GM23338 (cell line): ENCODE data around the gene NXN. TPM values are rescaled to one million over a fixed set of nuclear protein-coding genes. Genes with fewer than 3 reads are reported as not detected.

ENCODE experiments used
- ATAC-seq: fragments of 200-7000 bp; cut with Tn5 transposase; 3 replicates; pipeline ENCODE4 v1.9.1; 2020
- DNase-seq: peaks from one replicate; pipeline ENCODE4 v3.0.0-alpha.2; 2015; ENCODE audit warnings: low spot score
- H2AFZ ChIP-seq: fragments of 200-600 bp; sonication (generic); 2 replicates; pipeline ENCODE4 v1.8.0; 2016; ENCODE audit warnings: antibody characterized with exemption, mild to moderate bottlenecking, moderate library complexity
- H3F3A ChIP-seq: fragments of 200-600 bp; sonication (generic); replicated peaks from 2 replicates; pipeline ENCODE4 v1.8.0; 2017; ENCODE audit warnings: antibody characterized with exemption, mixed run types, low read depth
- H3K27ac ChIP-seq: fragments of 200-600 bp; sonication (generic); 2 replicates; pipeline ENCODE4 v1.6.1; 2016; ENCODE audit warnings: low read depth
- H3K27me3 ChIP-seq: fragments of 200-600 bp; sonication (generic); 2 replicates; pipeline ENCODE4 v1.8.0; 2016; ENCODE audit warnings: mild to moderate bottlenecking, mixed run types, moderate library complexity; ENCODE audit not compliant: insufficient read depth
- H3K36me3 ChIP-seq: fragments of 200-600 bp; sonication (generic); 2 replicates; pipeline ENCODE4 v1.8.0; 2016; ENCODE audit warnings: mild to moderate bottlenecking; ENCODE audit not compliant: insufficient read depth
- H3K4me1 ChIP-seq: fragments of 200-600 bp; sonication (generic); 2 replicates; pipeline ENCODE4 v1.8.0; 2016; ENCODE audit warnings: mild to moderate bottlenecking, moderate library complexity; ENCODE audit not compliant: insufficient read depth
- H3K4me2 ChIP-seq: fragments of 200-600 bp; sonication (generic); 2 replicates; pipeline ENCODE4 v1.7.1; 2017; ENCODE audit warnings: mixed run types
- H3K4me3 ChIP-seq: fragments of 200-600 bp; sonication (generic); 2 replicates; pipeline ENCODE4 v1.6.1; 2016; ENCODE audit warnings: mixed run types
- H3K79me2 ChIP-seq: fragments of 200-600 bp; sonication (generic); replicated peaks from 2 replicates; pipeline ENCODE4 v1.8.0; 2017; ENCODE audit warnings: mild to moderate bottlenecking; ENCODE audit not compliant: insufficient read depth
- H3K9me2 ChIP-seq: fragments of 200-600 bp; sonication (generic); 2 replicates; pipeline ENCODE4 v1.8.0; 2017; ENCODE audit not compliant: insufficient read depth
- H4K20me1 ChIP-seq: fragments of 200-600 bp; sonication (generic); replicated peaks from 2 replicates; pipeline ENCODE4 v1.8.0; 2017; ENCODE audit warnings: mild to moderate bottlenecking; ENCODE audit not compliant: insufficient read depth
- H3K27ac Mint-ChIP-seq: 2 replicates; pipeline ENCODE4 v1.8.0; 2020; ENCODE audit warnings: inconsistent platforms, mild to moderate bottlenecking, moderate library complexity, mixed read lengths
- H3K27me3 Mint-ChIP-seq: 3 replicates; pipeline ENCODE4 v1.8.0; 2022; ENCODE audit warnings: low read depth, mild to moderate bottlenecking, moderate library complexity, mixed read lengths, inconsistent platforms; ENCODE audit not compliant: insufficient read depth, poor library complexity
- H3K36me3 Mint-ChIP-seq: 3 replicates; pipeline ENCODE4 v1.8.0; 2021; ENCODE audit warnings: low read depth, mild to moderate bottlenecking, inconsistent platforms, moderate library complexity, mixed read lengths
- H3K4me1 Mint-ChIP-seq: 3 replicates; pipeline ENCODE4 v1.8.0; 2020; ENCODE audit warnings: mild to moderate bottlenecking, inconsistent platforms, mixed read lengths
- H3K4me3 Mint-ChIP-seq: 3 replicates; pipeline ENCODE4 v1.8.0; 2021; ENCODE audit warnings: moderate library complexity, mild to moderate bottlenecking, inconsistent platforms, mixed read lengths
- H3K9me3 Mint-ChIP-seq: 3 replicates; pipeline ENCODE4 v1.8.0; 2020; ENCODE audit warnings: moderate library complexity, mild to moderate bottlenecking, inconsistent platforms, mixed read lengths
- CREB1 ChIP-seq: fragments of 250-450 bp; sonication (Bioruptor Pico); IDR thresholded peaks from 2 replicates; pipeline ENCODE4 v1.5.0; 2020; ENCODE audit warnings: low read depth, mild to moderate bottlenecking, moderate library complexity
- CTCF ChIP-seq, 2 experiments: fragments of 200-600 bp in 1 of 2; sonication (generic) in 1 of 2; conservative IDR thresholded peaks; 2 replicates each; pipeline versions ENCODE4 v1.5.1 to v1.6.1; 2016 to 2017; ENCODE audit warnings: antibody characterized with exemption in 2 of 2, low read depth in 2 of 2, mild to moderate bottlenecking in 2 of 2, moderate library complexity in 1 of 2
- ETS1 ChIP-seq: IDR thresholded peaks from 2 replicates; pipeline ENCODE4 v1.6.1; 2016; ENCODE audit warnings: antibody characterized with exemption
- EZH2 ChIP-seq: fragments of 200-600 bp; sonication (generic); IDR thresholded peaks from one replicate; pipeline ENCODE4 v1.8.0; 2017; ENCODE audit warnings: antibody characterized with exemption, mild to moderate bottlenecking, low read depth; ENCODE audit not compliant: unreplicated experiment
- JUNB ChIP-seq: IDR thresholded peaks from one replicate; pipeline ENCODE4 v1.6.1; 2016; ENCODE audit warnings: antibody characterized with exemption; ENCODE audit not compliant: unreplicated experiment
- STAT1 ChIP-seq: IDR thresholded peaks from one replicate; pipeline ENCODE4 v1.6.1; 2016; ENCODE audit warnings: antibody characterized with exemption; ENCODE audit not compliant: unreplicated experiment
- ZNF331 ChIP-seq: fragments of 250-450 bp; sonication (Bioruptor Pico); IDR thresholded peaks from 2 replicates; pipeline ENCODE4 v1.5.0; 2020; ENCODE audit warnings: low read depth, mild to moderate bottlenecking, moderate library complexity
- polyA plus RNA-seq: library from polyadenylated mRNA; unstranded; fragments of >200 nt; fragmentation: Nextera tagmentation; extraction: Ambion mirVana; gene quantifications from 2 replicates; pipeline ENCODE4 v1.2.1, GENCODE V29; 2016
- total RNA-seq: library from RNA; depleted of rRNA; stranded (reverse); fragments of >200 nt; shearing (Covaris generic); gene quantifications from 2 replicates; pipeline ENCODE4 v1.2.3, GENCODE V29; 2014

The NXN gene
- total and polyA plus RNA-seq, 2 experiments from 2014 or later = 31.8 to 105 TPM

DNA sequence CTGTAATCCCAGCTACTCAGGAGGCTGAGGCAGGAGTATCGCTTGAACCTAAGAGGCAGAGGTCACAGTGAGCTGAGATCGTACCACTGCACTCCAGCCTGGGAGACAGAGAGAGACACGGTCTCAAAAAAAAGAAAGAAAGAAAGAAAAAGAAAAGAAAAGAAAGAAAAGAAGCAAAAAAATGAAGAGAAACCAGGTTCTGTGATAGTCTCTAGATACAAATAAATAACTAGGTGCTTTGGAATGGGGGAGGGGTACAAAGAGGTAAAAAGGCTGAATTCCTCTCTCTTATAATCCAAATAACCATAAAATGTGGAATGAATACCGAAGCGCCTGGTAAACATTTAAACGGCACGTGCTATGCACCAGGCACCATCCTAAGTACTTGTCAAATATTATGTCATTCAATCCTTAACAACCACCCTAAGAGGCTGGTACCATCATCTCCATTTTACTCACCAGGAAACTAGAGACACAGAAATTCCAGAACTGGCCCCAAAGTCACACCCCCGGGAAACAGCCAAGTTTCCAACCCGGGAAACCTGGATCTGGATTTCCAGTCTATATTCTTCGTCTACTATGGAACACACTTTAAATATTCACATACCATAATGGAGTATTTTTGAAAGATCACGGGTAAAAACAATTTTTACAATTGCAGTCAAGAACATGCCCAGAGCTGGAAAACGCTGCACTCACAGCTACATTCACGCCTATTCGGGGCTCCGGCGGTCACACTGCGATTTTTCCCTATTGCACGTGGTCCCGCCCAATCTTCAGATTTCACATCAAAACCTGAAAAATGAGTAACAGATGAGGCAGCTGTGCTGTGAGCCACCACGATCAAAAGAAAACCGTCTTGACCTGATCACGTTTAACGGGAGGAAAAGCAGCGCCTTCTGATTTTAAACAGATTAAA lies 10.5 kb downstream of the NXN start:
- Histone ChIP-seq H4K20me1 (peaks cover 60% of the 10 kb centered on the region), H3K27ac (peak overlapping the region; percentile 85; the same call in 1 of the 2 replicates), H3K27me3 (no peaks in the 10 kb centered on the region), H3K79me2 (peaks cover 100% of the 10 kb centered on the region), H2AFZ (no peak overlapping the region), H3K4me2 (peak overlapping the region; percentile 67), H3K9me2 (no peaks in the 10 kb centered on the region), H3K4me3 (no peak overlapping the region), H3F3A (peaks cover 15% of the 10 kb centered on the region; the same call in 1 of the 2 replicates), H3K4me1 (peaks cover 63% of the 10 kb centered on the region), H3K36me3 (no peaks in the 10 kb centered on the region)
- H3K4me1 Mint-ChIP-seq = peaks cover 57% of the 10 kb centered on the region
- ATAC-seq = no peak
- H3K9me3 Mint-ChIP-seq = no peaks in the 10 kb centered on the region
- peak overlapping the region; percentile 59; the same call in 1 of the 2 replicates for H3K27ac Mint-ChIP-seq
- H3K36me3 Mint-ChIP-seq = peaks cover 16% of the 10 kb centered on the region
- no peak overlapping the region; the same call in 2 of the 3 replicates for H3K4me3 Mint-ChIP-seq
- no peak for DNase-seq
- TF ChIP-seq ZNF331 = no peak
- H3K27me3 Mint-ChIP-seq = peaks cover 11% of the 10 kb centered on the region

DNA sequence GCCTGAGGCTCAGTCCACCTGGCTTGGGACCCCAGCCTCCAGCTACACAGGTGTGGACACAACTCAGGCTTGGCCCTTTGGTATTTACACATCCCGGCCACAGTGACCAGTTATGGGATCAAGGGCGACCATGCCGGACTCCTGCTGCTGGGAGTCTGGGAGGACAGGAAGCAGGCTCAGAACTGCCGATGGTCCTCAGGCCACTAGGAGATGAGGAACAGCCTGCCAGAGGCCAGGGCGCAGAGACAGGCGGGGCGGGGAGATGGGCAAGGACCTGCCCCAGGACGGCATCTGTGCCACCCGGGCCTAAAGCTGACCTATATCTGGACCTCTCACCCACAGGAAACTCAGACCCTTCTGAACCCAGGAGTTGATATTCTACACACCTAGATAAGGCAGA lies 12.5 kb downstream of the NXN start:
- Mint-ChIP-seq H3K27ac (no peak overlapping the region), H3K27me3 (peaks cover 16% of the 10 kb centered on the region), H3K36me3 (peaks cover 16% of the 10 kb centered on the region), H3K4me1 (peaks cover 65% of the 10 kb centered on the region), H3K9me3 (no peaks in the 10 kb centered on the region), H3K4me3 (no peak overlapping the region)
- DNase-seq (no peak), ATAC-seq (no peak)
- Histone ChIP-seq H3K27me3 (no peaks in the 10 kb centered on the region), H3K36me3 (no peaks in the 10 kb centered on the region), H4K20me1 (peaks cover 55% of the 10 kb centered on the region), H3K4me1 (peaks cover 74% of the 10 kb centered on the region), H3K27ac (no peak overlapping the region), H3F3A (peaks cover 21% of the 10 kb centered on the region; the same call in 1 of the 2 replicates), H3K79me2 (peaks cover 100% of the 10 kb centered on the region), H2AFZ (no peak overlapping the region), H3K4me2 (no peak overlapping the region), H3K9me2 (no peaks in the 10 kb centered on the region), H3K4me3 (no peak overlapping the region)
- TF ChIP-seq ZNF331 (no peak), ETS1 (no peak), EZH2 (no peak), CREB1 (CRISPR knock-in tag) (no peak)

DNA sequence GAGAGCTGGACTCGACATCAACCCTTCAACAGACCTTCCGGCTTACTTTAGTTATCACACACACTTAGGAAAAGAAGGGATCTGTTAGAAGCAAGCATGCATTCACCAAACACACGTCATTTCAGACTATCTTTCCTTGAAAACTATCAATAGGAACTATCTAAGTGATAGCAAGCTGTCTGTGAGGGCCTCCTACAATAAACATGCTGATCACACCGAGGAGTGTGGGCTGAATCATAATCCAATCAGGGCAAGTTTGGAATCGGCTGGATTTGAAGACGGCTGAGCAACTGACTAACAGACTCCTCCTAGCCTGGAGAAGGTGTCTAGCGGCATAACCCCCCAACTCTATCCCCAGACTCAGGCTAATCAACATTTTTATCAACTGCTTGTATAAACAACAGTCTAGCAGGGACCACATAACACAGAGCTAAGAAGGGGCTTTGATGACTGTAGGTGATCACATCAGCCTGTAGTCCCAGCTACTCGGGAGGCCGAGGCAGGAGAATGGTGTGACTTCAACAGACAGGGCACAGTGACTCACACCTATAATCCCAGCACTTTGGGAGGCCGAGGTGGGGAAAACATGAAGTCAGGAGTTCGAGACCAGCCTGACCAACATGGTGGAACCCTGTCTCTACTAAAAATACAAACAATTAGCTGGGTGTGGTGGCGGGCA lies 14.1 kb downstream of the NXN start:
- Histone ChIP-seq H3K27me3 (no peaks in the 10 kb centered on the region), H3K4me2 (peak overlapping the region; percentile 69), H3K4me1 (peaks cover 69% of the 10 kb centered on the region), H3K4me3 (no peak overlapping the region; the same call in 1 of the 2 replicates), H3K36me3 (no peaks in the 10 kb centered on the region), H3F3A (peaks cover 21% of the 10 kb centered on the region; the same call in 1 of the 2 replicates), H3K9me2 (no peaks in the 10 kb centered on the region), H4K20me1 (peaks cover 40% of the 10 kb centered on the region), H2AFZ (no peak overlapping the region), H3K27ac (peak overlapping the region; percentile 65), H3K79me2 (peaks cover 100% of the 10 kb centered on the region)
- H3K36me3 Mint-ChIP-seq = peaks cover 16% of the 10 kb centered on the region
- H3K4me1 Mint-ChIP-seq = peaks cover 65% of the 10 kb centered on the region
- DNase-seq = no peak
- H3K4me3 Mint-ChIP-seq = no peak overlapping the region
- ATAC-seq = no peak
- H3K27me3 Mint-ChIP-seq = peaks cover 16% of the 10 kb centered on the region
- H3K9me3 Mint-ChIP-seq = no peaks in the 10 kb centered on the region
- no peak overlapping the region for H3K27ac Mint-ChIP-seq
- TF ChIP-seq JUNB (no peak), EZH2 (no peak), ZNF331 (no peak), ETS1 (no peak), STAT1 (no peak), CTCF (conservative IDR thresholded peaks at IDR 0.05; ENCODE audit: low read depth in 2 of 2) (no peak)
